T47D (cell line): ENCODE data around the gene TRPC6.
"Not testable (repeated sequence)": the region's sequence is repeated elsewhere in the genome, so short reads cannot be mapped to it uniquely, and the experiment has no call there.

Experiments used
- DNase-seq, 2 experiments: peaks; one replicate each; pipeline versions ENCODE4 v3.0.0 to v3.0.0-alpha.2; 2011 to 2012; ENCODE audit warnings: low read depth in 1 of 2, low spot score in 1 of 2
- JUND ChIP-seq: IDR thresholded peaks from 2 replicates; pipeline ENCODE4 v1.6.1; 2012; ENCODE audit warnings: low read depth
- in situ Hi-C: cut with HindIII; loops from 2 replicates; pipeline ENCODE4 v1.10.0; 2016; ENCODE audit warnings: low sequenced_read_pairs, low pct_unique_long_range_greater_than_20kb

Gene TRPC6

GRCh38 chr11:101508370-101508769, 75.4 kb downstream of the TRPC6 start:
- in situ Hi-C loops, result no loop called here
- no peak for TF ChIP-seq JUND
- no peak for DNase-seq

- TF ChIP-seq JUND, result no peak
- in situ Hi-C loops, result no loop called here
- no peak for DNase-seq
Observed at GRCh38 chr11:101498891-101499290, 84.9 kb downstream of the TRPC6 start.

GRCh38 chr11:101497291-101497690, 86.5 kb downstream of the TRPC6 start:
- in situ Hi-C loops, result no loop called here
- DNase-seq, result no peak
- no peak for TF ChIP-seq JUND

- TF ChIP-seq JUND, result no peak
- in situ Hi-C loops, result no loop called here
- no peak for DNase-seq
Observed at GRCh38 chr11:101487775-101488174, 96.0 kb downstream of the TRPC6 start.

GRCh38 chr11:101482556-101483124, 101.2 kb downstream of the TRPC6 start:
- in situ Hi-C loops, result no loop called here

GRCh38 chr11:101478587-101479369, 105.0 kb downstream of the TRPC6 start:
- DNase-seq, result peak in 1 of 2 experiments; percentile 32
- no peak for TF ChIP-seq JUND
- in situ Hi-C loops, result no loop called here

More at GRCh38 chr11:101482556-101483124, 101.2 kb downstream of the TRPC6 start:
- no peak for TF ChIP-seq JUND
- DNase-seq, result no peak

- DNase-seq, result no peak
- in situ Hi-C loops, result no loop called here
- no peak for TF ChIP-seq JUND
Observed at GRCh38 chr11:101477926-101478325, 105.9 kb downstream of the TRPC6 start.

- DNase-seq, result no peak
- in situ Hi-C loops, result no loop called here
- no peak for TF ChIP-seq JUND
Observed at GRCh38 chr11:101476191-101476590, 107.6 kb downstream of the TRPC6 start.

GRCh38 chr11:101475699-101476098, 108.1 kb downstream of the TRPC6 start:
- no peak for DNase-seq
- in situ Hi-C loops, result no loop called here
- no peak for TF ChIP-seq JUND

- no peak for TF ChIP-seq JUND
- no peak for DNase-seq
- in situ Hi-C loops, result no loop called here
Observed at GRCh38 chr11:101474666-101475065, 109.1 kb downstream of the TRPC6 start.

GRCh38 chr11:101470881-101471520, 112.8 kb downstream of the TRPC6 start:
- in situ Hi-C loops, result no loop called here
- no peak for DNase-seq
- TF ChIP-seq JUND, result no peak

GRCh38 chr11:101470419-101470818, 113.4 kb downstream of the TRPC6 start:
- TF ChIP-seq JUND, result no peak
- in situ Hi-C loops, result no loop called here

GRCh38 chr11:101466352-101466751, 117.5 kb downstream of the TRPC6 start:
- in situ Hi-C loops, result no loop called here
- TF ChIP-seq JUND, result no peak
- DNase-seq, result peak in 1 of 2 experiments; percentile 38

More at GRCh38 chr11:101470419-101470818, 113.4 kb downstream of the TRPC6 start:
- no peak for DNase-seq

- DNase-seq, in situ Hi-C loops: not testable (repeated sequence)
Observed at GRCh38 chr11:101464388-101464787, 119.4 kb downstream of the TRPC6 start.
